NCI-H1092 (cell line): Measurements from ENCODE around the gene ZFPL1.

Experiments used
- DNase-seq: peaks from one replicate; lab custom pipeline; 2025; lab: John Stamatoyannopoulos, UW

The ZFPL1 gene

GRCh38 chr11:65130631-65131416, 46.8 kb downstream of the ZFPL1 start:
- DNase-seq: no peak

- DNase-seq: no peak
These were observed 47.4 kb downstream of the ZFPL1 start for GRCh38 chr11:65131417-65131776.

- no peak for DNase-seq
These were observed 47.8 kb downstream of the ZFPL1 start for GRCh38 chr11:65131895-65132237.

- no peak for DNase-seq
These were observed 48.4 kb downstream of the ZFPL1 start for GRCh38 chr11:65132238-65132987.

- DNase-seq: no peak
These were observed 49.1 kb downstream of the ZFPL1 start for GRCh38 chr11:65132988-65133700.

GRCh38 chr11:65133724-65134123, 49.7 kb downstream of the ZFPL1 start:
- no peak for DNase-seq

- DNase-seq: peak; percentile 93
These were observed 50.4 kb downstream of the ZFPL1 start, which contains the start of gene SYVN1 for GRCh38 chr11:65134240-65134951. TSS of gene SYVN1 (minus strand) at chr11:65134519. CDS start at chr11:65133601, 918 bp downstream.

- peak; percentile 97 for DNase-seq
These were observed 51.1 kb downstream of the ZFPL1 start for GRCh38 chr11:65134952-65135632.

- DNase-seq: no peak
These were observed 51.7 kb downstream of the ZFPL1 start for GRCh38 chr11:65135633-65136145.

- DNase-seq: no peak
These were observed 52.6 kb downstream of the ZFPL1 start for GRCh38 chr11:65136515-65137096.
